Lower lobe of right lung (tissue), 2 donors: ENCODE measurements around the gene ASB13. TPM values are rescaled to one million over a fixed set of nuclear protein-coding genes. Genes with fewer than 3 reads are reported as not detected.
A peak's percentile ranks its signal among the peaks of the same experiment; 100 is the strongest.

Source experiments
- ATAC-seq, 2 donors: fragments of 200-7000 bp; cut with Tn5 transposase; one replicate each; pipeline ENCODE4 v1.9.1; 2020 to 2022; ENCODE audit warnings: mild to moderate bottlenecking in 2 of 2, moderate library complexity in 2 of 2
- DNase-seq: peaks from one replicate; pipeline ENCODE4 v3.0.0-alpha.2; 2020
- H3K27ac ChIP-seq: fragments of 200-600 bp; one replicate; pipeline ENCODE4 v1.8.0; 2022
- H3K27me3 ChIP-seq: fragments of 200-600 bp; one replicate; pipeline ENCODE4 v1.8.0; 2022; ENCODE audit warnings: low read depth
- H3K36me3 ChIP-seq: fragments of 200-600 bp; one replicate; pipeline ENCODE4 v1.8.0; 2022; ENCODE audit warnings: mild to moderate bottlenecking
- H3K4me1 ChIP-seq: fragments of 200-600 bp; one replicate; pipeline ENCODE4 v1.8.0; 2022
- H3K4me3 ChIP-seq: fragments of 200-600 bp; one replicate; pipeline ENCODE4 v1.8.0; 2022; ENCODE audit warnings: mild to moderate bottlenecking
- H3K9me3 ChIP-seq: fragments of 200-600 bp; one replicate; pipeline ENCODE4 v1.8.0; 2022
- CTCF ChIP-seq: fragments of 200-600 bp; IDR thresholded peaks from one replicate; pipeline ENCODE4 v1.8.0; 2022; ENCODE audit warnings: antibody characterized with exemption, mild to moderate bottlenecking
- intact Hi-C: fragments of 100-400 bp; cut with DNase I; formaldehyde crosslinking; loops from one replicate; pipeline ENCODE4 v1.11.0; 2022
- total RNA-seq: library from RNA; stranded (reverse); fragmentation: NEBNext Ultra II Directional; extraction: Animal tissue kit (Norgen Biotek cat#: 25700); gene quantifications from one replicate; pipeline ENCODE4 v1.2.1, GENCODE V29; 2021
- donor health status: DM: no; HTN: yes; CAD: no; lungs with severe emphysema.

The ASB13 gene
- total RNA-seq, 1 donor from 2014 or later = 27.6 TPM

- no peak for TF ChIP-seq CTCF
- no peaks in the 10 kb centered on the region for H3K36me3 ChIP-seq
- DNase-seq (peak; percentile 7), ATAC-seq (no peak)
- H3K9me3 ChIP-seq = no peaks in the 10 kb centered on the region
- peaks cover 5% of the 10 kb centered on the region for H3K4me1 ChIP-seq
- no peak overlapping the region for H3K4me3 ChIP-seq
- intact Hi-C loops = no loop called here
- H3K27ac ChIP-seq = no peak overlapping the region
- H3K27me3 ChIP-seq = no peaks in the 10 kb centered on the region
Observed at GRCh38 chr10:5592070-5592469, 74.3 kb downstream of the ASB13 start.

- no peak for TF ChIP-seq CTCF
- Histone ChIP-seq H3K36me3 (no peaks in the 10 kb centered on the region), H3K27ac (no peak overlapping the region), H3K27me3 (no peaks in the 10 kb centered on the region), H3K9me3 (no peaks in the 10 kb centered on the region), H3K4me1 (peaks cover 5% of the 10 kb centered on the region), H3K4me3 (no peak overlapping the region)
- DNase-seq (peak; percentile 24), ATAC-seq (no peak)
- intact Hi-C loops = no loop called here
Observed at GRCh38 chr10:5591336-5591824, 75.0 kb downstream of the ASB13 start.

- no peaks in the 10 kb centered on the region for H3K27me3 ChIP-seq
- H3K4me1 ChIP-seq = peaks cover 5% of the 10 kb centered on the region
- no peak overlapping the region for H3K4me3 ChIP-seq
- no peaks in the 10 kb centered on the region for H3K36me3 ChIP-seq
- no peak for TF ChIP-seq CTCF
- H3K27ac ChIP-seq = no peak overlapping the region
- DNase-seq = peak; percentile 34
- intact Hi-C loops = no loop called here
- ATAC-seq = no peak
- no peaks in the 10 kb centered on the region for H3K9me3 ChIP-seq
Observed at GRCh38 chr10:5590816-5591215, 75.6 kb downstream of the ASB13 start.

GRCh38 chr10:5589661-5590511, 76.5 kb downstream of the ASB13 start:
- no peak for TF ChIP-seq CTCF
- no peak for ATAC-seq
- peaks cover 8% of the 10 kb centered on the region for H3K4me1 ChIP-seq
- no peaks in the 10 kb centered on the region for H3K27me3 ChIP-seq
- no peak overlapping the region for H3K4me3 ChIP-seq
- intact Hi-C loops = no loop called here
- no peak overlapping the region for H3K27ac ChIP-seq
- no peaks in the 10 kb centered on the region for H3K36me3 ChIP-seq
- peak; percentile 13 for DNase-seq
- H3K9me3 ChIP-seq = no peaks in the 10 kb centered on the region

- Histone ChIP-seq H3K27ac (no peak overlapping the region), H3K36me3 (no peaks in the 10 kb centered on the region), H3K27me3 (no peaks in the 10 kb centered on the region), H3K4me1 (peaks cover 8% of the 10 kb centered on the region), H3K4me3 (no peak overlapping the region), H3K9me3 (no peaks in the 10 kb centered on the region)
- DNase-seq (peak; percentile 35), ATAC-seq (no peak)
- intact Hi-C loops = no loop called here
- no peak for TF ChIP-seq CTCF
Observed at GRCh38 chr10:5589011-5589660, 77.3 kb downstream of the ASB13 start.

Other genes with a start within 250 kb of the ASB13 start
- not detected for gene CALML5, start 167.0 kb downstream of the ASB13 start, total RNA-seq
- gene CALML3, start 141.6 kb downstream of the ASB13 start, total RNA-seq = not detected
- 48.9 TPM for gene TASOR2, start 18.2 kb upstream of the ASB13 start, total RNA-seq
- gene GDI2, start 146.8 kb upstream of the ASB13 start, total RNA-seq = 192 TPM
- 5.6 TPM for gene ANKRD16, start 223.3 kb upstream of the ASB13 start, total RNA-seq
- 64.7 TPM for gene FBH1, start 223.6 kb upstream of the ASB13 start, total RNA-seq